GM12878 (cell line): ENCODE measurements around the gene TCEA2. TPM values are rescaled to one million over a fixed set of nuclear protein-coding genes. Genes with fewer than 3 reads are reported as not detected.

Source experiments
- ATAC-seq: fragments of 200-7000 bp; cut with Tn5 transposase; 3 replicates; pipeline ENCODE4 v1.9.1; 2020; ENCODE audit warnings: mild to moderate bottlenecking, moderate library complexity
- BruUV-seq: library from RNA; stranded (reverse); fragments of 400-500 nt; replicated peaks from 2 replicates; lab custom pipeline; 2021; lab: Mats Ljungman, UMichigan
- CTCF ChIA-PET: fragments of 300-600 bp; sonication (Branson Sonifier 250); formaldehyde crosslinking; extraction: SDS; loops from one replicate; lab custom pipeline; 2021; ENCODE audit warnings: inconsistent platforms; lab: Yijun Ruan, JAX
- POLR2A ChIA-PET: fragments of 350-600 bp; formaldehyde crosslinking; extraction: SDS; loops from one replicate; lab custom pipeline; 2021; ENCODE audit warnings: inconsistent platforms; lab: Charles Lee
- RAD21 ChIA-PET: fragments of 300-600 bp; sonication (Branson Sonifier 250); formaldehyde crosslinking; loops from one replicate; lab custom pipeline; 2023; ENCODE audit warnings: antibody characterized with exemption; ENCODE audit not compliant: unreplicated experiment; lab: Charles Lee
- SMC1A ChIA-PET: fragments of 300-600 bp; sonication (Branson Sonifier 250); formaldehyde crosslinking; loops from one replicate; lab custom pipeline; 2023; ENCODE audit not compliant: unreplicated experiment, uncharacterized antibody; lab: Charles Lee
- DNase-seq: peaks from one replicate; pipeline ENCODE4 v3.0.0-alpha.2; 2011; ENCODE audit warnings: low read depth, low spot score
- FAIRE-seq: peaks from 3 replicates; lab custom pipeline; 2011; peaks lifted over from hg19 to GRCh38; lab: Jason Lieb, UNC
- H2AFZ ChIP-seq: 2 replicates; pipeline ENCODE4 v1.6.0; 2011; ENCODE audit warnings: low read depth, low read length, control low read depth; ENCODE audit not compliant: control insufficient read depth
- H3K27ac ChIP-seq: 2 replicates; pipeline ENCODE4 v1.5.1; 2011; ENCODE audit warnings: control low read depth; ENCODE audit not compliant: control insufficient read depth, insufficient read depth
- H3K27me3 ChIP-seq, 2 experiments: replicated peaks in 1 of 2; 2 replicates each; pipeline versions ENCODE4 v1.6.0 to v1.6.1; 2011; ENCODE audit warnings: low read length in 1 of 2; ENCODE audit not compliant: control insufficient read depth in 2 of 2, insufficient read depth in 2 of 2
- H3K36me3 ChIP-seq, 2 experiments: 2 replicates each; pipeline ENCODE4 v1.5.1; 2011; ENCODE audit warnings: low read length in 1 of 2; ENCODE audit not compliant: control insufficient read depth in 2 of 2, insufficient read depth in 2 of 2
- H3K4me1 ChIP-seq: 2 replicates; pipeline ENCODE4 v1.6.1; 2011; ENCODE audit warnings: mild to moderate bottlenecking, low read length, moderate library complexity, mixed read lengths; ENCODE audit not compliant: control insufficient read depth, insufficient read depth
- H3K4me2 ChIP-seq: 2 replicates; pipeline ENCODE4 v1.6.0; 2011; ENCODE audit warnings: control low read depth; ENCODE audit not compliant: control insufficient read depth, insufficient read depth
- H3K4me3 ChIP-seq: fragments of 200-600 bp; sonication (generic); 2 replicates; pipeline ENCODE4 v1.5.1; 2016
- H3K79me2 ChIP-seq: 2 replicates; pipeline ENCODE4 v1.6.0; 2011; ENCODE audit warnings: low read length; ENCODE audit not compliant: control insufficient read depth, insufficient read depth
- H3K9ac ChIP-seq: 2 replicates; pipeline ENCODE4 v1.8.0; 2011; ENCODE audit warnings: low read length, control low read depth, mixed read lengths; ENCODE audit not compliant: control insufficient read depth, insufficient read depth
- H3K9me3 ChIP-seq: replicated peaks from 3 replicates; pipeline ENCODE4 v1.5.1; 2011; ENCODE audit warnings: mild to moderate bottlenecking, low read length; ENCODE audit not compliant: control insufficient read depth, insufficient read depth
- H4K20me1 ChIP-seq: 2 replicates; pipeline ENCODE4 v1.6.0; 2011; ENCODE audit not compliant: control insufficient read depth, insufficient read depth
- CBFB ChIP-seq: IDR thresholded peaks from 2 replicates; pipeline ENCODE4 v1.6.1; 2016; ENCODE audit warnings: antibody characterized with exemption, low read depth
- STAT1 ChIP-seq: fragments of 450-650 bp; conservative IDR thresholded peaks from 2 replicates; pipeline ENCODE4 v1.6.1; 2014; ENCODE audit warnings: antibody characterized with exemption, mild to moderate bottlenecking
- TAF1 ChIP-seq: IDR thresholded peaks from 2 replicates; pipeline ENCODE4 v1.6.1; 2011; ENCODE audit warnings: mild to moderate bottlenecking, low read depth, low read length, borderline replicate concordance
- WRNIP1 ChIP-seq: IDR thresholded peaks from 2 replicates; pipeline ENCODE4 v1.6.1; 2011; ENCODE audit warnings: low read depth, low read length, improper control_type of control experiment, borderline replicate concordance
- YY1 ChIP-seq: IDR thresholded peaks from 2 replicates; pipeline ENCODE4 v1.6.1; 2011; ENCODE audit warnings: low read depth, mild to moderate bottlenecking, low read length
- ZNF24 ChIP-seq: fragments of 450-650 bp; IDR thresholded peaks from 2 replicates; pipeline ENCODE4 v1.6.1; 2017; ENCODE audit warnings: antibody characterized with exemption, mild to moderate bottlenecking
- WGBS: methylation state at CpG from one replicate; pipeline ENCODE4 v1.1.6; 2016; ENCODE audit warnings: low lambda C conversion rate; ENCODE audit not compliant: insufficient replicate concordance, insufficient coverage; ENCODE audit errors: missing lambda C conversion rate; 5-methylcytosine and 5-hydroxymethylcytosine counted together
- in situ Hi-C: fragments of 300-500 bp; cut with MboI; formaldehyde crosslinking; loops from 9 replicates; pipeline ENCODE4 v1.14.3; 2018; ENCODE audit warnings: mixed read lengths
- intact Hi-C: fragments of 100-400 bp; cut with micrococcal nuclease; formaldehyde crosslinking; loops from one replicate; pipeline ENCODE4 v1.14.2; 2022; ENCODE audit not compliant: unreplicated experiment
- polyA plus RNA-seq, 11 experiments: library from polyadenylated mRNA; depleted of rRNA in 4 of 11; unstranded in 6 of 11; stranded (reverse) in 5 of 11; fragments of >200 nt; fragmentation: Nextera tagmentation in 4 of 11; fragmentation: Illumina TruSeq in 1 of 11; extraction: Ambion mirVana in 4 of 11; extraction: Trizol in 1 of 11; gene quantifications; 1 replicate in 1 of 11; 2 replicates in 10 of 11; pipeline versions ENCODE4 v1.2.1 to v1.2.3, GENCODE V29; 2011 to 2016; ENCODE audit warnings: inconsistent platforms in 2 of 11, missing spikeins in 2 of 11, low read depth in 1 of 11
- total RNA-seq, 4 experiments: library from RNA; depleted of rRNA in 3 of 4; stranded (reverse); fragments of >200 nt in 3 of 4; fragmentation: Illumina TruSeq in 1 of 4; extraction: Trizol in 1 of 4; gene quantifications; 2 replicates each; pipeline versions ENCODE4 v1.2.1 to v1.2.3, GENCODE V29; 2013 to 2021
- TF ChIP-seq, protein P1 (sequence below): IDR thresholded peaks from 2 replicates; pipeline ENCODE4 v1.6.1; 2012; ENCODE audit warnings: low read depth, low read length, improper control_type of control experiment
- TF ChIP-seq, protein P2 (sequence below): IDR thresholded peaks from 2 replicates; pipeline ENCODE4 v1.6.1; 2012; ENCODE audit warnings: low read depth, low read length, improper control_type of control experiment

The TCEA2 gene
- total and polyA plus RNA-seq, 10 of the 15 experiments (the other 5 are each of a cell fraction or from before 2014, with no cell fraction given), result 3.4 to 42.5 (median 13.3) TPM

DNA sequence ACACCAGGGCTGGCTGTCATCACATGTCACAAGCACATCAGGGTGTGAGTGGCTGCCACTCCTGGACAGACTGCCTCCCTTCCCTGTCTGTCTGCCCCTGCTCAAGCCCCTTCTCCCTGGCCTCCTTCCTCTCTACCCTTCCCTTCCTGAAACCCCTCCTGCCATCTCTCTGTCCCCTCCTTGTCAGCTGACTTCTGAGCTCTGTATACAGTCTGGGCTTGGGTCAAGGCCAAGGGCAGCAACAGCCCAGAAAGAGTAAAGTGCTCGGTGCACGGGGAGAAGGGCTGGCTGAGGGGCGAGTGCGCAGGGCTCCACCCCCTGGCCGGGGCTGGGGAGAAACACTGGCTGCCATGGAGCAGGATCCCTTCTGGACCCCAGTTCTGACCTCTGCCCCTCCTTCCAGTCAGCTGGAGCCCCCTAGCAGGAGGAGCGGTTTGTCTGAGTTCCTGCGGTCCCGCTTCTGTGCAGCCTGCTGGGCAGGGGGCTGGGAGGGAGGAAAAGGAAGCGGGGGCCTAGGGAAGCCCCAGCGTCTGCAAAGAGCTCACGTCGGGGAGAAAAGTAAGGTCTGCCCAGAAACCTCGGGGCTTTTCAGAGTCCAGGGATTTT lies 19.2 kb downstream of the TCEA2 start:
- DNase-seq, result no peak
- Histone ChIP-seq H3K27me3 (peaks cover 2 to 7% of the 10 kb centered on the region in 2 experiments; a peak in 2 of 4 replicates), H3K36me3 (no peaks in the 10 kb centered on the region), H3K4me2 (no peak overlapping the region), H3K27ac (no peak overlapping the region), H3K9ac (no peak overlapping the region), H3K79me2 (peaks cover 17% of the 10 kb centered on the region), H2AFZ (no peak overlapping the region), H3K4me1 (peaks cover 18% of the 10 kb centered on the region), H4K20me1 (no peaks in the 10 kb centered on the region), H3K4me3 (no peak overlapping the region), H3K9me3 (peaks cover 3% of the 10 kb centered on the region; the same call in 1 of the 3 replicates)
- ChIA-PET POLR2A (interaction anchor here (1.6 to 2.4 kb wide), 2 partner anchors 38 to 44 kb away, joined by 4 to 12 read pairs; no protein-coding TSS in a partner anchor), SMC1A (interaction anchor here (1.0 to 2.3 kb wide), 2 partner anchors 38 to 40 kb away, joined by 3 to 11 read pairs; no protein-coding TSS in a partner anchor), RAD21 (interaction anchor here (0.6 to 6.7 kb wide), 3 partner anchors 33 to 296 kb away, joined by 3 to 67 read pairs (median 6); no protein-coding TSS in a partner anchor), CTCF (interaction anchor here (1.0 to 3.5 kb wide), 3 partner anchors 35 to 185 kb away, joined by 3 to 65 read pairs (median 7); no protein-coding TSS in a partner anchor)
- BruUV-seq, result no TSS peak
- FAIRE-seq, result no peak
- intact Hi-C loops, result no loop called here
- no peak for ATAC-seq
- TF ChIP-seq YY1 (no peak), TAF1 (no peak), CBFB (no peak), WRNIP1 (no peak), STAT1 (no peak), ZNF24 (no peak)
- TF ChIP-seq, protein P1, sequence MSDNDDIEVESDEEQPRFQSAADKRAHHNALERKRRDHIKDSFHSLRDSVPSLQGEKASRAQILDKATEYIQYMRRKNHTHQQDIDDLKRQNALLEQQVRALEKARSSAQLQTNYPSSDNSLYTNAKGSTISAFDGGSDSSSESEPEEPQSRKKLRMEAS, result no peak
- TF ChIP-seq, protein P2, sequence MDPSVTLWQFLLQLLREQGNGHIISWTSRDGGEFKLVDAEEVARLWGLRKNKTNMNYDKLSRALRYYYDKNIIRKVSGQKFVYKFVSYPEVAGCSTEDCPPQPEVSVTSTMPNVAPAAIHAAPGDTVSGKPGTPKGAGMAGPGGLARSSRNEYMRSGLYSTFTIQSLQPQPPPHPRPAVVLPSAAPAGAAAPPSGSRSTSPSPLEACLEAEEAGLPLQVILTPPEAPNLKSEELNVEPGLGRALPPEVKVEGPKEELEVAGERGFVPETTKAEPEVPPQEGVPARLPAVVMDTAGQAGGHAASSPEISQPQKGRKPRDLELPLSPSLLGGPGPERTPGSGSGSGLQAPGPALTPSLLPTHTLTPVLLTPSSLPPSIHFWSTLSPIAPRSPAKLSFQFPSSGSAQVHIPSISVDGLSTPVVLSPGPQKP, result no peak
- 29% methylated on average over 13 of the region's 13 CpGs for WGBS
- in situ Hi-C loops, result no loop called here
